ENCODE results near the gene UNC13C.

UNC13C gene

GRCh38 chr15:54026891-54027290 is 48.6 kb downstream of the UNC13C start:
- no peak for DNase-seq

GRCh38 chr15:54029081-54029480 is 50.8 kb downstream of the UNC13C start:
- DNase-seq = no peak

- no peak for DNase-seq
Observed at GRCh38 chr15:54032066-54032465, 53.8 kb downstream of the UNC13C start.

GRCh38 chr15:54033356-54033860 is 55.2 kb downstream of the UNC13C start:
- DNase-seq = no peak

GRCh38 chr15:54033869-54034458 is 55.7 kb downstream of the UNC13C start:
- no peak for DNase-seq

- no peak for DNase-seq
Observed at GRCh38 chr15:54035616-54036015, 57.4 kb downstream of the UNC13C start.

GRCh38 chr15:54045397-54045796 is 67.2 kb downstream of the UNC13C start:
- DNase-seq = no peak

- DNase-seq = no peak
Observed at GRCh38 chr15:54046093-54046492, 67.9 kb downstream of the UNC13C start.

- no peak for DNase-seq
Observed at GRCh38 chr15:54064365-54064764, 86.1 kb downstream of the UNC13C start.

- no peak for DNase-seq
Observed at GRCh38 chr15:54066403-54066802, 88.2 kb downstream of the UNC13C start.

- DNase-seq = peak; percentile 8 to 11
Observed at GRCh38 chr15:54082836-54083492, 104.7 kb downstream of the UNC13C start.

GRCh38 chr15:54083501-54083900 is 105.3 kb downstream of the UNC13C start:
- no peak for DNase-seq

GRCh38 chr15:54083991-54084390 is 105.8 kb downstream of the UNC13C start:
- no peak for DNase-seq

- no peak for DNase-seq
Observed at GRCh38 chr15:54088837-54089236, 110.6 kb downstream of the UNC13C start.

GRCh38 chr15:54089776-54090175 is 111.5 kb downstream of the UNC13C start:
- DNase-seq = no peak

GRCh38 chr15:54091651-54092050 is 113.4 kb downstream of the UNC13C start:
- DNase-seq = no peak

- no peak for DNase-seq
Observed at GRCh38 chr15:54094661-54095060, 116.4 kb downstream of the UNC13C start.

- DNase-seq = no peak
Observed at GRCh38 chr15:54097019-54097418, 118.8 kb downstream of the UNC13C start.

GRCh38 chr15:54099010-54099409 is 120.8 kb downstream of the UNC13C start:
- no peak for DNase-seq

- no peak for DNase-seq
Observed at GRCh38 chr15:54101664-54102270, 123.5 kb downstream of the UNC13C start.

- DNase-seq = no peak
Observed at GRCh38 chr15:54102704-54103103, 124.5 kb downstream of the UNC13C start.

GRCh38 chr15:54109014-54109413 is 130.8 kb downstream of the UNC13C start:
- DNase-seq = no peak

- no peak for DNase-seq
Observed at GRCh38 chr15:54119051-54119450, 140.8 kb downstream of the UNC13C start.

- DNase-seq = no peak
Observed at GRCh38 chr15:54120949-54121463, 142.8 kb downstream of the UNC13C start.
